SK-N-SH (cell line): ENCODE data around the gene SNRNP35. TPM values are rescaled to one million over a fixed set of nuclear protein-coding genes. Genes with fewer than 3 reads are reported as not detected.
A peak's percentile ranks its signal among the peaks of the same experiment; 100 is the strongest.

Experiments
- CTCF ChIA-PET: fragments of 300-600, 350-600 bp; formaldehyde crosslinking; extraction: SDS; loops from one replicate; lab custom pipeline; 2021; lab: Yijun Ruan, JAX
- POLR2A ChIA-PET: fragments of 350-600 bp; sonication (Branson Sonifier 250); formaldehyde crosslinking; extraction: SDS; loops from one replicate; lab custom pipeline; 2020; ENCODE audit warnings: antibody characterized with exemption, inconsistent platforms; lab: Yijun Ruan, JAX
- DNase-seq: peaks from one replicate; pipeline ENCODE4 v3.0.0; 2012
- H2AFZ ChIP-seq: fragments of 200-600 bp; sonication (generic); 2 replicates; pipeline ENCODE4 v1.8.1; 2016; ENCODE audit warnings: antibody characterized with exemption, mild to moderate bottlenecking, low read depth
- H3F3A ChIP-seq: fragments of 200-600 bp; sonication (generic); replicated peaks from 2 replicates; pipeline ENCODE3; 2016; ENCODE audit warnings: antibody characterized with exemption, mild to moderate bottlenecking; ENCODE audit not compliant: insufficient read depth
- H3K27ac ChIP-seq, 2 experiments: fragments of 200-500 bp in 1 of 2; fragments of 200-600 bp in 1 of 2; sonication (Bioruptor generic) in 1 of 2; sonication (generic), shearing (Covaris generic) in 1 of 2; 2 replicates each; pipeline versions ENCODE4 v1.5.1 to v1.6.1; 2014 to 2016; ENCODE audit warnings: low read depth in 2 of 2, inconsistent platforms in 1 of 2, low read length in 1 of 2, mild to moderate bottlenecking in 1 of 2, mixed read lengths in 1 of 2
- H3K27me3 ChIP-seq: fragments of 200-600 bp; sonication (generic), shearing (Covaris generic); 2 replicates; pipeline ENCODE4 v1.6.1; 2016; ENCODE audit warnings: mixed run types; ENCODE audit not compliant: insufficient read depth
- H3K36me3 ChIP-seq, 2 experiments: fragments of 200-500 bp in 1 of 2; fragments of 200-600 bp in 1 of 2; sonication (Bioruptor generic) in 1 of 2; sonication (generic) in 1 of 2; replicated peaks in 1 of 2; 2 replicates each; pipeline versions ENCODE3 to v1.5.1; 2014 to 2016; ENCODE audit warnings: low read length in 1 of 2, mild to moderate bottlenecking in 1 of 2; ENCODE audit not compliant: insufficient read depth in 2 of 2, control insufficient read depth in 1 of 2
- H3K4me1 ChIP-seq, 2 experiments: fragments of 200-500 bp in 1 of 2; fragments of 200-600 bp in 1 of 2; sonication (Bioruptor generic) in 1 of 2; sonication (generic), shearing (Covaris generic) in 1 of 2; 2 replicates each; pipeline versions ENCODE4 v1.5.1 to v1.6.1; 2014 to 2016; ENCODE audit warnings: low read depth in 1 of 2, low read length in 1 of 2, mixed run types in 1 of 2; ENCODE audit not compliant: insufficient read depth in 2 of 2, control insufficient read depth in 1 of 2
- H3K4me2 ChIP-seq: fragments of 200-600 bp; sonication (generic), shearing (Covaris generic); 2 replicates; pipeline ENCODE4 v1.6.1; 2017; ENCODE audit warnings: mixed run types
- H3K4me3 ChIP-seq, 2 experiments: fragments of 200-500 bp in 1 of 2; fragments of 200-600 bp in 1 of 2; sonication (Bioruptor generic) in 1 of 2; sonication (generic), shearing (Covaris generic) in 1 of 2; 2 replicates each; pipeline versions ENCODE4 v1.5.1 to v1.8.1; 2014 to 2016; ENCODE audit warnings: low read depth in 2 of 2, inconsistent platforms in 1 of 2, low read length in 1 of 2, mild to moderate bottlenecking in 1 of 2, mixed read lengths in 1 of 2, moderate library complexity in 1 of 2
- H3K79me2 ChIP-seq: fragments of 200-600 bp; sonication (generic); 2 replicates; pipeline ENCODE4 v1.8.1; 2017; ENCODE audit warnings: mild to moderate bottlenecking; ENCODE audit not compliant: insufficient read depth
- H3K9ac ChIP-seq: fragments of 200-600 bp; sonication (generic); 2 replicates; pipeline ENCODE4 v1.6.1; 2017; ENCODE audit warnings: mixed run types
- H3K9me2 ChIP-seq: fragments of 200-600 bp; sonication (generic); 2 replicates; pipeline ENCODE4 v1.6.1; 2017; ENCODE audit warnings: mixed run types
- H3K9me3 ChIP-seq: fragments of 200-600 bp; sonication (generic); 2 replicates; pipeline ENCODE4 v1.6.1; 2017; ENCODE audit warnings: mixed run types, mild to moderate bottlenecking, moderate library complexity
- H4K20me1 ChIP-seq: fragments of 200-600 bp; sonication (generic); 2 replicates; pipeline ENCODE4 v1.6.1; 2017; ENCODE audit warnings: mild to moderate bottlenecking, mixed run types; ENCODE audit not compliant: insufficient read depth
- CTCF ChIP-seq: fragments of 200-600 bp; sonication (generic); IDR thresholded peaks from 2 replicates; pipeline ENCODE4 v1.6.1; 2017; ENCODE audit warnings: antibody characterized with exemption, mild to moderate bottlenecking, moderate library complexity
- EP300 ChIP-seq, 2 experiments: IDR thresholded peaks; 2 replicates each; pipeline versions ENCODE4 v1.4.0 to v1.6.1; 2012; ENCODE audit warnings: borderline replicate concordance in 1 of 2, low read depth in 1 of 2, low read length in 1 of 2
- FOSL2 ChIP-seq: IDR thresholded peaks from 2 replicates; pipeline ENCODE4 v1.4.0; 2012; ENCODE audit warnings: low read depth, mild to moderate bottlenecking, moderate library complexity, borderline replicate concordance
- FOXJ3 ChIP-seq: sonication (generic); formaldehyde crosslinking; IDR thresholded peaks from 2 replicates; pipeline ENCODE4 v1.5.1; 2020; ENCODE audit warnings: mild to moderate bottlenecking, missing genetic modification reagents
- FOXM1 ChIP-seq: IDR thresholded peaks from 2 replicates; pipeline ENCODE4 v1.4.0; 2012; ENCODE audit warnings: low read depth, mild to moderate bottlenecking
- JUND ChIP-seq: IDR thresholded peaks from 2 replicates; pipeline ENCODE4 v1.4.0; 2012
- MXI1 ChIP-seq: IDR thresholded peaks from 2 replicates; pipeline ENCODE4 v1.6.1; 2012; ENCODE audit warnings: mild to moderate bottlenecking, low read depth, low read length, improper control_type of control experiment
- NRF1 ChIP-seq: IDR thresholded peaks from 2 replicates; pipeline ENCODE4 v1.6.1; 2012; ENCODE audit warnings: low read depth, mild to moderate bottlenecking, low read length
- POLR2AphosphoS5 ChIP-seq: IDR thresholded peaks from 2 replicates; pipeline ENCODE4 v1.6.1; 2012; ENCODE audit warnings: low read depth, low read length
- RAD21 ChIP-seq: IDR thresholded peaks from 2 replicates; pipeline ENCODE4 v1.6.1; 2012; ENCODE audit warnings: mild to moderate bottlenecking, low read length
- RXRA ChIP-seq: IDR thresholded peaks from 2 replicates; pipeline ENCODE4 v1.4.0; 2012; ENCODE audit warnings: low read depth, mild to moderate bottlenecking, borderline replicate concordance
- SIN3A ChIP-seq: IDR thresholded peaks from 2 replicates; pipeline ENCODE4 v1.6.1; 2012; ENCODE audit warnings: low read depth, mild to moderate bottlenecking, low read length, moderate library complexity, borderline replicate concordance
- SMC3 ChIP-seq: IDR thresholded peaks from 2 replicates; pipeline ENCODE4 v1.6.1; 2012; ENCODE audit warnings: low read depth, low read length, improper control_type of control experiment
- TAF1 ChIP-seq: IDR thresholded peaks from 2 replicates; pipeline ENCODE4 v1.6.1; 2012; ENCODE audit warnings: low read depth, mild to moderate bottlenecking, low read length, moderate library complexity, borderline replicate concordance
- TEAD4 ChIP-seq: IDR thresholded peaks from 2 replicates; pipeline ENCODE4 v1.4.0; 2012; ENCODE audit warnings: mild to moderate bottlenecking, borderline replicate concordance; ENCODE audit not compliant: insufficient read depth
- WGBS: methylation state at CpG from one replicate; pipeline ENCODE4 v1.1.6; 2017; ENCODE audit warnings: low lambda C conversion rate; 5-methylcytosine and 5-hydroxymethylcytosine counted together
- polyA plus RNA-seq, 3 experiments: library from polyadenylated mRNA; depleted of rRNA; stranded (reverse); fragments of >200 nt; gene quantifications; 2 replicates each; pipeline ENCODE4 v1.2.3, GENCODE V29; 2012
- TF ChIP-seq, protein P1 (sequence below): IDR thresholded peaks from 2 replicates; pipeline ENCODE4 v1.4.0; 2012; ENCODE audit warnings: low read depth
- TF ChIP-seq, protein P2 (sequence below): IDR thresholded peaks from 2 replicates; pipeline ENCODE4; 2012

The SNRNP35 gene
- polyA plus RNA-seq, 1 of the 3 experiments (the other 2 are of a cell fraction): 13.1 TPM

- Histone ChIP-seq H4K20me1 (no peaks in the 10 kb centered on the region), H3K9me2 (no peaks in the 10 kb centered on the region), H2AFZ (peak within 1 kb of the TSS; percentile 98), H3K79me2 (peaks cover 13% of the 10 kb centered on the region), H3K27ac (peak within 1 kb of the TSS; percentile 30 to 49; a peak in 2 of 4 replicates), H3K4me3 (peak within 1 kb of the TSS; percentile 68 to 91), H3K9me3 (no peaks in the 10 kb centered on the region), H3K9ac (peak within 1 kb of the TSS; percentile 78), H3K4me1 (peaks cover 0 to 3% of the 10 kb centered on the region in 2 experiments; a peak in 1 of 4 replicates), H3K4me2 (peak within 1 kb of the TSS; percentile 93), H3F3A (no peaks in the 10 kb centered on the region), H3K27me3 (no peaks in the 10 kb centered on the region), H3K36me3 (no peaks in the 10 kb centered on the region)
- WGBS: 10% methylated on average over 52 of the region's 69 CpGs
- peak; percentile 88 for DNase-seq
- ChIA-PET POLR2A (no interaction called here), CTCF (interaction anchor here (0.6 to 1.1 kb wide), 2 partner anchors 10 to 1012 kb away, joined by 3 read pairs; no protein-coding TSS in a partner anchor)
- TF ChIP-seq, protein P1, sequence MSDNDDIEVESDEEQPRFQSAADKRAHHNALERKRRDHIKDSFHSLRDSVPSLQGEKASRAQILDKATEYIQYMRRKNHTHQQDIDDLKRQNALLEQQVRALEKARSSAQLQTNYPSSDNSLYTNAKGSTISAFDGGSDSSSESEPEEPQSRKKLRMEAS: peak; percentile 89
- peak; percentile 67; the same call in 1 of the 2 replicates for TF ChIP-seq SIN3A
- peak; percentile 36; the same call in 1 of the 2 replicates for TF ChIP-seq NRF1
- no peak for TF ChIP-seq RAD21
- no peak for TF ChIP-seq RXRA
- 0 out of 2 replicates have a peak, but pooled peaks have one; percentile 22 for TF ChIP-seq POLR2AphosphoS5
- 0 out of 2 replicates have a peak, but pooled peaks have one; percentile 27 for TF ChIP-seq TAF1
- peak; percentile 74 for TF ChIP-seq MXI1
- no peak for TF ChIP-seq FOXJ3 (CRISPR knock-in tag)
- no peak for TF ChIP-seq FOSL2
- TF ChIP-seq TEAD4: no peak
These were observed 21.6 kb upstream of the SNRNP35 start, which contains the start of gene RILPL2 for GRCh38 chr12:123436017-123436964. RILPL2 (minus strand) TSS chr12:123436684; CDS start chr12:123436420, 264 bp downstream.

DNA sequence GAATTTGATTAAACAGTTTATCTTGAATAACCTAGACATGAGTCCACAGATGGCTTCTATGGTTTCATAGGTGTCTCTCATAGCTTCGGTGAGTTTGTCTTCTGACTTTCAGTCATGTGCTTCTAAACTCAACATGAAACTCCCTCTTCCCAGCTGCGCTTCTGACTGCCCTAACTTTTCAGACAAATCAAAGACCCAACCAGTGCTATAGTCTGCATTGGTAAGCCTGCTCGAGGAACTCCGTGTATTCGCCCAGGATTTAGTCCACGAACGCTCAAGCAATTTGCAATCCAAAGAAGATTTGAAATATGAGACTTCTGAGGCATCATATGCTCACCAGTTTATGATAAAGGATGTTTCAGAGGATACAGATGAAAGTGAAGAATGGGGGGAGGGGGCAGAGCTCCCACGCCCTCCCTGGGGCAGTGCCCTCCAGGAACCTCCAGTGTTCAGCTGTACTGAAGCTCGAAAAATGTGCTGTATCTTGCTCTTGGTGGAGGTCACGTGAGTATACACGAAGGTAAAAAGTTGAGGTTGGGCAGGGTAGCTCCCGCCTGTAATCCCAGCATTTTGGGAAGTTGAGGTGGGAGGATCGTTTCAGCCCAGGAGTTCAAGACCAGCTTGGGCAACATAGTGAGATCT lies 16.3 kb upstream of the SNRNP35 start:
- CTCF ChIA-PET: no interaction called here
- Histone ChIP-seq H3K9ac (no peak overlapping the region), H2AFZ (no peak overlapping the region), H4K20me1 (no peaks in the 10 kb centered on the region), H3K27ac (no peak overlapping the region), H3K36me3 (no peaks in the 10 kb centered on the region), H3F3A (no peaks in the 10 kb centered on the region), H3K4me1 (peaks cover 0 to 4% of the 10 kb centered on the region in 2 experiments; a peak in 2 of 4 replicates), H3K4me2 (no peak overlapping the region), H3K9me2 (no peaks in the 10 kb centered on the region), H3K9me3 (no peaks in the 10 kb centered on the region), H3K79me2 (no peaks in the 10 kb centered on the region), H3K4me3 (no peak overlapping the region), H3K27me3 (no peaks in the 10 kb centered on the region)
- POLR2A ChIA-PET: no interaction called here
- TF ChIP-seq SMC3 (no peak), SIN3A (no peak), CTCF (no peak), JUND (no peak), RAD21 (no peak), NRF1 (no peak), POLR2AphosphoS5 (no peak), TEAD4 (no peak), EP300 (IDR thresholded peaks at IDR 0.05; ENCODE audit: borderline replicate concordance in 1 of 2, low read depth in 1 of 2, low read length in 1 of 2) (no peak), FOSL2 (no peak), FOXM1 (no peak), FOXJ3 (CRISPR knock-in tag) (no peak)
- TF ChIP-seq, protein P1: no peak
- TF ChIP-seq, protein P2, sequence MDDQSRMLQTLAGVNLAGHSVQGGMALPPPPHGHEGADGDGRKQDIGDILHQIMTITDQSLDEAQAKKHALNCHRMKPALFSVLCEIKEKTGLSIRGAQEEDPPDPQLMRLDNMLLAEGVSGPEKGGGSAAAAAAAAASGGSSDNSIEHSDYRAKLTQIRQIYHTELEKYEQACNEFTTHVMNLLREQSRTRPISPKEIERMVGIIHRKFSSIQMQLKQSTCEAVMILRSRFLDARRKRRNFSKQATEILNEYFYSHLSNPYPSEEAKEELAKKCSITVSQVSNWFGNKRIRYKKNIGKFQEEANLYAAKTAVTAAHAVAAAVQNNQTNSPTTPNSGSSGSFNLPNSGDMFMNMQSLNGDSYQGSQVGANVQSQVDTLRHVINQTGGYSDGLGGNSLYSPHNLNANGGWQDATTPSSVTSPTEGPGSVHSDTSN: no peak
- WGBS: 93% methylated on average over 13 of the region's 13 CpGs
- no peak for DNase-seq
